HG03280 (cell line): Measurements from ENCODE around the gene FGD6.
A peak's percentile ranks its signal among the peaks of the same experiment; 100 is the strongest.
"Not testable (repeated sequence)": the region's sequence is repeated elsewhere in the genome, so short reads cannot be mapped to it uniquely, and the experiment has no call there.

ENCODE experiments used
- ATAC-seq: cut with Tn5 transposase; IDR thresholded peaks from one replicate; pipeline ENCODE4 v1.9.1; 2021; ENCODE audit warnings: mild to moderate bottlenecking, moderate library complexity; ENCODE audit not compliant: unreplicated experiment

The FGD6 gene

GRCh38 chr12:95217377-95218149 is at the start of gene FGD6, which contains the start of gene VEZT:
Gene FGD6 (minus strand): TSS chr12:95217467. CDS start chr12:95217240, 227 bp downstream.
Gene VEZT (plus strand): TSS chr12:95217807. CDS start chr12:95217851, 44 bp downstream.
- ATAC-seq = peak; percentile 87

- no peak for ATAC-seq
Measured at GRCh38 chr12:95266254-95266653, 49.0 kb upstream of the FGD6 start.

- ATAC-seq = no peak
Measured at GRCh38 chr12:95265765-95266164, 48.5 kb upstream of the FGD6 start.

- ATAC-seq = no peak
Measured at GRCh38 chr12:95262808-95263207, 45.5 kb upstream of the FGD6 start.

- no peak for ATAC-seq
Measured at GRCh38 chr12:95261109-95261508, 43.8 kb upstream of the FGD6 start.

- ATAC-seq = no peak
Measured at GRCh38 chr12:95259368-95259767, 42.1 kb upstream of the FGD6 start.

GRCh38 chr12:95258803-95259202 is 41.5 kb upstream of the FGD6 start:
- no peak for ATAC-seq

- ATAC-seq = no peak
Measured at GRCh38 chr12:95258151-95258550, 40.9 kb upstream of the FGD6 start.

- no peak for ATAC-seq
Measured at GRCh38 chr12:95257541-95257940, 40.3 kb upstream of the FGD6 start.

- ATAC-seq = no peak
Measured at GRCh38 chr12:95253386-95253785, 36.1 kb upstream of the FGD6 start.

- ATAC-seq = no peak
Measured at GRCh38 chr12:95248604-95249360, 31.5 kb upstream of the FGD6 start.

GRCh38 chr12:95248095-95248494 is 30.8 kb upstream of the FGD6 start:
- no peak for ATAC-seq

- no peak for ATAC-seq
Measured at GRCh38 chr12:95244350-95244749, 27.1 kb upstream of the FGD6 start.

GRCh38 chr12:95243497-95244183 is 26.4 kb upstream of the FGD6 start:
- ATAC-seq = no peak

GRCh38 chr12:95241761-95242506 is 24.7 kb upstream of the FGD6 start:
- ATAC-seq = no peak

- ATAC-seq = not testable (repeated sequence)
Measured at GRCh38 chr12:95241138-95241537, 23.9 kb upstream of the FGD6 start.

GRCh38 chr12:95240556-95240955 is 23.3 kb upstream of the FGD6 start:
- ATAC-seq = no peak

GRCh38 chr12:95239835-95240234 is 22.6 kb upstream of the FGD6 start:
- ATAC-seq = not testable (repeated sequence)

GRCh38 chr12:95239216-95239615 is 21.9 kb upstream of the FGD6 start:
- ATAC-seq = no peak

- ATAC-seq = no peak
Measured at GRCh38 chr12:95238150-95238549, 20.9 kb upstream of the FGD6 start.

- no peak for ATAC-seq
Measured at GRCh38 chr12:95237315-95237714, 20.0 kb upstream of the FGD6 start.
